SW 1271 (cell line): Measurements from ENCODE around the gene CAMTA1.
"Not testable (repeated sequence)": the region's sequence is repeated elsewhere in the genome, so short reads cannot be mapped to it uniquely, and the experiment has no call there.

Experiments used
- DNase-seq, 2 experiments: peaks; one replicate each; lab custom pipeline; 2025; lab: John Stamatoyannopoulos, UW

Gene CAMTA1

GRCh38 chr1:7150724-7151280 is 365.5 kb downstream of the CAMTA1 start:
- DNase-seq: no peak

- DNase-seq: no peak
Measured at GRCh38 chr1:7151978-7152377, 366.7 kb downstream of the CAMTA1 start.

- no peak for DNase-seq
Measured at GRCh38 chr1:7152655-7153054, 367.4 kb downstream of the CAMTA1 start.

GRCh38 chr1:7153464-7153863 is 368.2 kb downstream of the CAMTA1 start:
- DNase-seq: no peak

GRCh38 chr1:7159116-7159781 is 374.0 kb downstream of the CAMTA1 start:
- DNase-seq: no peak

- not testable (repeated sequence) for DNase-seq
Measured at GRCh38 chr1:7168554-7168953, 383.3 kb downstream of the CAMTA1 start.

- no peak for DNase-seq
Measured at GRCh38 chr1:7171168-7171567, 385.9 kb downstream of the CAMTA1 start.

- no peak for DNase-seq
Measured at GRCh38 chr1:7171574-7171973, 386.3 kb downstream of the CAMTA1 start.

GRCh38 chr1:7172804-7173203 is 387.6 kb downstream of the CAMTA1 start:
- no peak for DNase-seq

- DNase-seq: no peak
Measured at GRCh38 chr1:7174561-7174960, 389.3 kb downstream of the CAMTA1 start.

- no peak for DNase-seq
Measured at GRCh38 chr1:7174980-7175906, 390.0 kb downstream of the CAMTA1 start.

GRCh38 chr1:7177021-7177420 is 391.8 kb downstream of the CAMTA1 start:
- no peak for DNase-seq

- no peak for DNase-seq
Measured at GRCh38 chr1:7177438-7178146, 392.3 kb downstream of the CAMTA1 start.

- no peak for DNase-seq
Measured at GRCh38 chr1:7178336-7178735, 393.1 kb downstream of the CAMTA1 start.

- DNase-seq: no peak
Measured at GRCh38 chr1:7178741-7179140, 393.5 kb downstream of the CAMTA1 start.

- no peak for DNase-seq
Measured at GRCh38 chr1:7185721-7186120, 400.5 kb downstream of the CAMTA1 start.

- no peak for DNase-seq
Measured at GRCh38 chr1:7186382-7187111, 401.3 kb downstream of the CAMTA1 start.

GRCh38 chr1:7187112-7187493 is 401.8 kb downstream of the CAMTA1 start:
- no peak for DNase-seq

- DNase-seq: no peak
Measured at GRCh38 chr1:7190261-7190660, 405.0 kb downstream of the CAMTA1 start.

- DNase-seq: no peak
Measured at GRCh38 chr1:7192453-7192852, 407.2 kb downstream of the CAMTA1 start.

GRCh38 chr1:7196036-7196911 is 411.0 kb downstream of the CAMTA1 start:
- DNase-seq: no peak
